Astrocyte (in vitro differentiated cells and primary cell): Measurements from ENCODE around the gene RHBDL1.

ENCODE experiments used
- CTCF ChIP-seq: IDR thresholded peaks from 2 replicates; pipeline ENCODE4 v1.5.1; 2011; ENCODE audit warnings: low read depth, mild to moderate bottlenecking, inconsistent platforms, low read length, moderate library complexity; ENCODE audit not compliant: insufficient read depth
- EZH2 ChIP-seq: IDR thresholded peaks from 2 replicates; pipeline ENCODE4 v1.6.1; 2012; ENCODE audit warnings: mild to moderate bottlenecking, low read length, inconsistent platforms; ENCODE audit not compliant: insufficient read depth

GRCh38 chr16:672371-672770 lies 3.1 kb upstream of the RHBDL1 start:
- TF ChIP-seq EZH2 (no peak), CTCF (no peak)
